ENCODE results near the gene ZCCHC7.

DNA sequence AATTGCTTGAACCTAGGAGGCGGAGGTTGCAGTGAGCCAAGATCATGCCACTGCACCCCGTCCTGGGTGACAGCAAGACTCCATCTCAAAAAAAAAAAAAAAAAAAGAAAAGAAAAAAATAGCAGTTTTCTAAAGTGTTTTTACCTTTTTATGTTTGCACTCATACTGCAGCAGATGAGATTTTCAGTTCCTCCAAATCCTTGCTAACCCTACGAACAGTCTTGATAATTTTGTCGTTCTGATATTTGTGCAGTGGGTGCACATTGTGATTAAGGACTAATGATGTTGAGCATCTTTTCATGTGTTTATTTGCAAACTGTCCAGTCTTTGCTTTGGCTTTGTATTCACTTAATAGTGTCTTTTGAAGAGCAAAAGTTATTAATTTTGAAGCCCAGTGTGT, 42.9 kb downstream of the ZCCHC7 start:
- TF ChIP-seq BRCA1 (IDR thresholded peaks at IDR 0.05; ENCODE audit: low read depth, low read length), result no peak
- no peak for TF ChIP-seq LARP7 (IDR thresholded peaks at IDR 0.05)
- no peak for TF ChIP-seq POLR2A (IDR thresholded peaks at IDR 0.05; ENCODE audit: low read depth, low read length)
- TF ChIP-seq RAD21 (IDR thresholded peaks at IDR 0.05; ENCODE audit: insufficient read depth, low read depth, low read length), result no peak
- TF ChIP-seq, protein P1, sequence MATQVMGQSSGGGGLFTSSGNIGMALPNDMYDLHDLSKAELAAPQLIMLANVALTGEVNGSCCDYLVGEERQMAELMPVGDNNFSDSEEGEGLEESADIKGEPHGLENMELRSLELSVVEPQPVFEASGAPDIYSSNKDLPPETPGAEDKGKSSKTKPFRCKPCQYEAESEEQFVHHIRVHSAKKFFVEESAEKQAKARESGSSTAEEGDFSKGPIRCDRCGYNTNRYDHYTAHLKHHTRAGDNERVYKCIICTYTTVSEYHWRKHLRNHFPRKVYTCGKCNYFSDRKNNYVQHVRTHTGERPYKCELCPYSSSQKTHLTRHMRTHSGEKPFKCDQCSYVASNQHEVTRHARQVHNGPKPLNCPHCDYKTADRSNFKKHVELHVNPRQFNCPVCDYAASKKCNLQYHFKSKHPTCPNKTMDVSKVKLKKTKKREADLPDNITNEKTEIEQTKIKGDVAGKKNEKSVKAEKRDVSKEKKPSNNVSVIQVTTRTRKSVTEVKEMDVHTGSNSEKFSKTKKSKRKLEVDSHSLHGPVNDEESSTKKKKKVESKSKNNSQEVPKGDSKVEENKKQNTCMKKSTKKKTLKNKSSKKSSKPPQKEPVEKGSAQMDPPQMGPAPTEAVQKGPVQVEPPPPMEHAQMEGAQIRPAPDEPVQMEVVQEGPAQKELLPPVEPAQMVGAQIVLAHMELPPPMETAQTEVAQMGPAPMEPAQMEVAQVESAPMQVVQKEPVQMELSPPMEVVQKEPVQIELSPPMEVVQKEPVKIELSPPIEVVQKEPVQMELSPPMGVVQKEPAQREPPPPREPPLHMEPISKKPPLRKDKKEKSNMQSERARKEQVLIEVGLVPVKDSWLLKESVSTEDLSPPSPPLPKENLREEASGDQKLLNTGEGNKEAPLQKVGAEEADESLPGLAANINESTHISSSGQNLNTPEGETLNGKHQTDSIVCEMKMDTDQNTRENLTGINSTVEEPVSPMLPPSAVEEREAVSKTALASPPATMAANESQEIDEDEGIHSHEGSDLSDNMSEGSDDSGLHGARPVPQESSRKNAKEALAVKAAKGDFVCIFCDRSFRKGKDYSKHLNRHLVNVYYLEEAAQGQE (IDR thresholded peaks at IDR 0.05; ENCODE audit: low read depth, low read length), result no peak
- TF ChIP-seq CEBPB (IDR thresholded peaks at IDR 0.05; ENCODE audit: borderline replicate concordance in 1 of 2, low read depth in 2 of 2, low read length in 2 of 2), result no peak
- TF ChIP-seq FOXK2 (IDR thresholded peaks at IDR 0.05), result no peak
- TF ChIP-seq FOS (IDR thresholded peaks at IDR 0.05; ENCODE audit: borderline replicate concordance, extremely low read depth, insufficient read length), result no peak
- TF ChIP-seq ZZZ3 (IDR thresholded peaks at IDR 0.05; ENCODE audit: control insufficient read depth, insufficient read length, low read depth), result no peak
- no peak for TF ChIP-seq BCL11A (IDR thresholded peaks at IDR 0.05; ENCODE audit: low read depth, low read length)
- TF ChIP-seq, protein P2, sequence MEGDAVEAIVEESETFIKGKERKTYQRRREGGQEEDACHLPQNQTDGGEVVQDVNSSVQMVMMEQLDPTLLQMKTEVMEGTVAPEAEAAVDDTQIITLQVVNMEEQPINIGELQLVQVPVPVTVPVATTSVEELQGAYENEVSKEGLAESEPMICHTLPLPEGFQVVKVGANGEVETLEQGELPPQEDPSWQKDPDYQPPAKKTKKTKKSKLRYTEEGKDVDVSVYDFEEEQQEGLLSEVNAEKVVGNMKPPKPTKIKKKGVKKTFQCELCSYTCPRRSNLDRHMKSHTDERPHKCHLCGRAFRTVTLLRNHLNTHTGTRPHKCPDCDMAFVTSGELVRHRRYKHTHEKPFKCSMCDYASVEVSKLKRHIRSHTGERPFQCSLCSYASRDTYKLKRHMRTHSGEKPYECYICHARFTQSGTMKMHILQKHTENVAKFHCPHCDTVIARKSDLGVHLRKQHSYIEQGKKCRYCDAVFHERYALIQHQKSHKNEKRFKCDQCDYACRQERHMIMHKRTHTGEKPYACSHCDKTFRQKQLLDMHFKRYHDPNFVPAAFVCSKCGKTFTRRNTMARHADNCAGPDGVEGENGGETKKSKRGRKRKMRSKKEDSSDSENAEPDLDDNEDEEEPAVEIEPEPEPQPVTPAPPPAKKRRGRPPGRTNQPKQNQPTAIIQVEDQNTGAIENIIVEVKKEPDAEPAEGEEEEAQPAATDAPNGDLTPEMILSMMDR (IDR thresholded peaks at IDR 0.05 in 2 of 3, conservative IDR thresholded peaks at IDR 0.05 in 1 of 3; ENCODE audit: control insufficient read depth in 2 of 3, extremely low read depth in 1 of 3, insufficient read depth in 1 of 3, low read depth in 3 of 3, low read length in 3 of 3), result no peak

All from GM12878 (cell line).